GM06990 (cell line): ENCODE measurements around the gene ABCC11.
"Not testable (repeated sequence)": the region's sequence is repeated elsewhere in the genome, so short reads cannot be mapped to it uniquely, and the experiment has no call there.

Source experiments
- DNase-seq: peaks from one replicate; pipeline ENCODE4 v3.0.0-alpha.2; 2011; ENCODE audit not compliant: insufficient read length; ENCODE audit errors: extremely low read depth
- H3K27me3 ChIP-seq: replicated peaks from 2 replicates; pipeline ENCODE4 v1.6.0; 2011; ENCODE audit warnings: low read length; ENCODE audit not compliant: control insufficient read depth, insufficient read depth
- H3K36me3 ChIP-seq: 2 replicates; pipeline ENCODE4 v1.5.1; 2011; ENCODE audit warnings: low read length; ENCODE audit not compliant: control insufficient read depth, insufficient read depth
- H3K4me3 ChIP-seq: replicated peaks from 2 replicates; pipeline ENCODE4 v1.5.1; 2011; ENCODE audit warnings: low read depth, mild to moderate bottlenecking, control low read depth, low read length
- TF ChIP-seq, protein P1 (sequence below): IDR thresholded peaks from 2 replicates; pipeline ENCODE4 v1.5.1; 2011; ENCODE audit warnings: low read length, control low read depth, mild to moderate bottlenecking, inconsistent platforms; ENCODE audit not compliant: insufficient read depth, poor library complexity, severe bottlenecking

The ABCC11 gene

GRCh38 chr16:48182979-48183537 lies 64.3 kb downstream of the ABCC11 start:
- Histone ChIP-seq H3K4me3 (no peak overlapping the region), H3K27me3 (no peaks in the 10 kb centered on the region; the same call in none of the 2 replicates), H3K36me3 (no peaks in the 10 kb centered on the region)
- DNase-seq = peak; percentile 29
- TF ChIP-seq, protein P1, sequence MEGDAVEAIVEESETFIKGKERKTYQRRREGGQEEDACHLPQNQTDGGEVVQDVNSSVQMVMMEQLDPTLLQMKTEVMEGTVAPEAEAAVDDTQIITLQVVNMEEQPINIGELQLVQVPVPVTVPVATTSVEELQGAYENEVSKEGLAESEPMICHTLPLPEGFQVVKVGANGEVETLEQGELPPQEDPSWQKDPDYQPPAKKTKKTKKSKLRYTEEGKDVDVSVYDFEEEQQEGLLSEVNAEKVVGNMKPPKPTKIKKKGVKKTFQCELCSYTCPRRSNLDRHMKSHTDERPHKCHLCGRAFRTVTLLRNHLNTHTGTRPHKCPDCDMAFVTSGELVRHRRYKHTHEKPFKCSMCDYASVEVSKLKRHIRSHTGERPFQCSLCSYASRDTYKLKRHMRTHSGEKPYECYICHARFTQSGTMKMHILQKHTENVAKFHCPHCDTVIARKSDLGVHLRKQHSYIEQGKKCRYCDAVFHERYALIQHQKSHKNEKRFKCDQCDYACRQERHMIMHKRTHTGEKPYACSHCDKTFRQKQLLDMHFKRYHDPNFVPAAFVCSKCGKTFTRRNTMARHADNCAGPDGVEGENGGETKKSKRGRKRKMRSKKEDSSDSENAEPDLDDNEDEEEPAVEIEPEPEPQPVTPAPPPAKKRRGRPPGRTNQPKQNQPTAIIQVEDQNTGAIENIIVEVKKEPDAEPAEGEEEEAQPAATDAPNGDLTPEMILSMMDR = no peak

DNA sequence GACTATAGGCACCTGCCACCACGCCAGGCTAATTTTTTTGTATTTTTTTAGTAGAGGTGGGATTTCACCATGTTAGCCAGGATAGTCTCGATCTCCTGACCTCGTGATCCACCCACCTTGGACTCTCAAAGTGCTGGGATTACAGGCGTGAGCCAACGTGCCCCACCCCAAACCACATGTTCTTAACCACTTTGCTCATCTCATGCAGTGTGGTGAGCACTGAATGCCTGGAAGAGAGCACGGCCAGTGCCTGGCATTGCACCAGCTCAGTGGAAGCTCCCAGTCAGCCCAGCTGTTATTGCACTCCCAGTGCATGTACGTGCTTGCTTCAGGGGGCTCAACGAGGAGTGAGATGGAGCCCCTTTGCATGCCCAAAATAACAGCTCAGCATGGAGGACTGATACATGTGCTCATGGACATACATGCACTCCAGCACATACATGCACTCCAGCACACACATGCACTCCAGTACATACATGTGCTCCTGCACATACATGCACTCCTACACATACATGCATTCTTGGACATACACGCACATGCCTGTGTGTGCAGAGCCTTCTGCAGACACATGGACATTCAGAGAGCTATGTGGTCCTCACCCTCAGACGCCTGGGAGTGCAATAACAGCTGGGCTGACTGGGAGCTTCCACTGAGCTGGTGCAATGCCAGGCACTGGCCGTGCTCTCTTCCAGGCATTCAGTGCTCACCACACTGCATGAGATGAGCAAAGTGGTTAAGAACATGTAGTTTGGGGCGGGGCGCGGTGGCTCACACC lies 65.4 kb downstream of the ABCC11 start:
- not testable (repeated sequence) for H3K36me3 ChIP-seq, H3K27me3 ChIP-seq, DNase-seq, H3K4me3 ChIP-seq

- H3K27me3 ChIP-seq = no peaks in the 10 kb centered on the region; the same call in none of the 2 replicates
- TF ChIP-seq, protein P1 = no peak
- no peak for DNase-seq
These were observed 66.4 kb downstream of the ABCC11 start for GRCh38 chr16:48180868-48181480.

DNA sequence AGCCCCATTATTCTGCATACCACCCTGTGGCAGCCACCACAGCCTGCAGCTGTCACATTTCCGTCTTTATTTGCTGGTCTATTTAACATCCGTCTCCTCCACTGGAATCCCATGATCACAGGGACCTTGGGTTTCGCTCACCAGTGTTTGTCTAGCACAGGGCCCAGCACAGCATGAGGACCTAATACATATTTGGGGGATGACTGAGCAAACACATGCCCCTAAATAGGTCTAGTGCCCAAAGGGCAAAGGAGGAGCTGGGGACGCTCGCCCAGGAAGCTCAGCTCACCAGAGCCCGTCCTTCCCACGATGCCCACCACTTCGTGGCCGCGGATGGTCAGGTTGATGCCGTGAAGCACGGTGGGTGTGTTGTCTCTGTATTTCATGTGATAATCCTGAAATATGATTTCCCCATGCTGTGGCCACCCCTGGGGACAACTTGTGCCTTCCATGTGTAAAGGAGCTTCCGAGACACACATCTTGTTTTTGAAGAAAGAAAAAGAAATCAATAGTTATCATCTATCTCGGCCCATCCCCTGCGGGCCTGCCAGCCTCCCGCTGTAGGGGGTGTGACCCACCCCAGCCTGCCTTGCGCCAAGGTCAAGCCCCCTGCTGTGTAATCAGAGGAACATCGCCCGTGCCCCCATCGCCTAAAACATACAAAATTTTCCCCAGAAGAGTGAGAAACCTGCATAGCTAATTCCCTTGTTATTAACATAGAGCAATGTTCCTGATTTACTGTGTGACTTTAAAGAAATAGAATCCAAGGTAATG lies 70.5 kb downstream of the ABCC11 start:
- no peaks in the 10 kb centered on the region; the same call in none of the 2 replicates for H3K27me3 ChIP-seq
- no peak overlapping the region for H3K4me3 ChIP-seq
- no peak for DNase-seq
- TF ChIP-seq, protein P1 = no peak
- H3K36me3 ChIP-seq = no peaks in the 10 kb centered on the region

More at GRCh38 chr16:48180868-48181480, 66.4 kb downstream of the ABCC11 start:
- no peaks in the 10 kb centered on the region for H3K36me3 ChIP-seq
- H3K4me3 ChIP-seq = no peak overlapping the region

- no peak for DNase-seq
- Histone ChIP-seq H3K4me3 (no peak overlapping the region), H3K27me3 (no peaks in the 10 kb centered on the region; the same call in 1 of the 2 replicates), H3K36me3 (no peaks in the 10 kb centered on the region)
- TF ChIP-seq, protein P1 = no peak
These were observed 73.5 kb downstream of the ABCC11 start for GRCh38 chr16:48173889-48174288.
